Stimulated activated CD4-positive, alpha-beta T cell treated with anti-CD3 and anti-CD28 coated beads, Interleukin-2, amount 100 ng/mL, for 4 hours (primary cell): Measurements from ENCODE around the gene NLRP7.
"Not testable (repeated sequence)": the region's sequence is repeated elsewhere in the genome, so short reads cannot be mapped to it uniquely, and the experiment has no call there.

Experiments
- DNase-seq: peaks from one replicate; pipeline ENCODE4 v3.0.0-alpha.2; 2020; ENCODE audit warnings: low read depth

The NLRP7 gene

GRCh38 chr19:54947381-54947780 lies at the start of gene NLRP7:
Gene NLRP7, minus strand, starts transcription at chr19:54947530.
- no peak for DNase-seq

GRCh38 chr19:54995561-54995960 lies 48.2 kb upstream of the NLRP7 start:
- no peak for DNase-seq

- DNase-seq = not testable (repeated sequence)
Measured at GRCh38 chr19:54989531-54989930, 42.2 kb upstream of the NLRP7 start.

- DNase-seq = not testable (repeated sequence)
Measured at GRCh38 chr19:54982562-54982961, 35.2 kb upstream of the NLRP7 start.

GRCh38 chr19:54973229-54974090 lies 26.1 kb upstream of the NLRP7 start:
- not testable (repeated sequence) for DNase-seq

GRCh38 chr19:54971446-54971845 lies 24.1 kb upstream of the NLRP7 start:
- not testable (repeated sequence) for DNase-seq

GRCh38 chr19:54969647-54970046 lies 22.3 kb upstream of the NLRP7 start:
- no peak for DNase-seq

- DNase-seq = no peak
Measured at GRCh38 chr19:54967611-54968010, 20.3 kb upstream of the NLRP7 start.

GRCh38 chr19:54965055-54965454 lies 17.7 kb upstream of the NLRP7 start:
- not testable (repeated sequence) for DNase-seq

GRCh38 chr19:54959840-54960239 lies 12.5 kb upstream of the NLRP7 start:
- no peak for DNase-seq

- no peak for DNase-seq
Measured at GRCh38 chr19:54955376-54955775, 8.0 kb upstream of the NLRP7 start.

- DNase-seq = not testable (repeated sequence)
Measured at GRCh38 chr19:54953345-54953713, 6.0 kb upstream of the NLRP7 start.

- no peak for DNase-seq
Measured at GRCh38 chr19:54952591-54953344, 5.4 kb upstream of the NLRP7 start.

GRCh38 chr19:54950580-54950979 lies 3.2 kb upstream of the NLRP7 start:
- not testable (repeated sequence) for DNase-seq

GRCh38 chr19:54949412-54949811 lies 2.1 kb upstream of the NLRP7 start:
- no peak for DNase-seq

GRCh38 chr19:54943772-54944361 lies 3.5 kb downstream of the NLRP7 start:
- not testable (repeated sequence) for DNase-seq

GRCh38 chr19:54939538-54939937 lies 7.8 kb downstream of the NLRP7 start:
- not testable (repeated sequence) for DNase-seq

- no peak for DNase-seq
Measured at GRCh38 chr19:54938906-54939305, 8.4 kb downstream of the NLRP7 start.

GRCh38 chr19:54937926-54938325 lies 9.4 kb downstream of the NLRP7 start:
- DNase-seq = no peak

- no peak for DNase-seq
Measured at GRCh38 chr19:54928299-54928698, 19.0 kb downstream of the NLRP7 start.

GRCh38 chr19:54923276-54923675 lies 24.1 kb downstream of the NLRP7 start:
- DNase-seq = no peak

GRCh38 chr19:54921082-54921481 lies 26.2 kb downstream of the NLRP7 start:
- no peak for DNase-seq
